WI38 (cell line): Measurements from ENCODE around the gene HSPBP1.

Source experiments
- H3K4me3 ChIP-seq: 2 replicates; pipeline ENCODE4 v1.5.1; 2011; ENCODE audit warnings: low read depth, mild to moderate bottlenecking, control low read depth, low read length
- CTCF ChIP-seq: IDR thresholded peaks from 2 replicates; pipeline ENCODE4 v1.5.1; 2012; ENCODE audit warnings: low read depth, mild to moderate bottlenecking, control low read depth, low read length

HSPBP1 gene

GRCh38 chr19:55216461-55217198, 63.3 kb downstream of the HSPBP1 start:
- H3K4me3 ChIP-seq, result peak overlapping the region; percentile 56
- no peak for TF ChIP-seq CTCF

- H3K4me3 ChIP-seq, result no peak overlapping the region
- TF ChIP-seq CTCF, result no peak
Measured at GRCh38 chr19:55213547-55213946, 66.4 kb downstream of the HSPBP1 start.

- H3K4me3 ChIP-seq, result no peak overlapping the region
- no peak for TF ChIP-seq CTCF
Measured at GRCh38 chr19:55212447-55212846, 67.5 kb downstream of the HSPBP1 start.
